Measurements from ENCODE around the gene AK1.
A peak's percentile ranks its signal among the peaks of the same experiment; 100 is the strongest.

The AK1 gene

DNA sequence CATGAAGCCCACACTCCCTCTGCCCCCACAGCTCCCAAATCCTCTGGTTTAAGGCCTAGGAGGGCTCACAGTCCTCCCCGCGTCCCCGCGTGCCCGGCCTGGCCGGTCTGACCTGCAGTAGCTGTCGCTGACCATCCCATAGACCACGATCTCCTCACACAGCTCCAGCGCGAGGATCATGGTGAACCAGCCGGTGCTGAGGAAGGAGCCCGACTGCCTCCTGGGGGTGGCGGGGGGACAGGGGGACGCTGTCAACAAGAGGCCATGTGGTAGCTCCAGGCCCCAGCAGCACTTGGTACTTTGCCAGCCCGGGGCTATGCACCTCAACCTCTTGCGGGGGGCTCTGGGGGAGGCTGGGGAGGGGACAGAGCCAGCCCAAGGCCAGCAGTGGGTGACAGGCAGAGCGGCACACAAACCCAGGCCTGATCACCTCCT lies 32.4 kb upstream of the AK1 start:
- Histone ChIP-seq H3K4me3 (no peak overlapping the region), H3K27ac (no peak overlapping the region)
- no peak for DNase-seq (ENCODE audit: low spot score)
- TF ChIP-seq, protein P1, sequence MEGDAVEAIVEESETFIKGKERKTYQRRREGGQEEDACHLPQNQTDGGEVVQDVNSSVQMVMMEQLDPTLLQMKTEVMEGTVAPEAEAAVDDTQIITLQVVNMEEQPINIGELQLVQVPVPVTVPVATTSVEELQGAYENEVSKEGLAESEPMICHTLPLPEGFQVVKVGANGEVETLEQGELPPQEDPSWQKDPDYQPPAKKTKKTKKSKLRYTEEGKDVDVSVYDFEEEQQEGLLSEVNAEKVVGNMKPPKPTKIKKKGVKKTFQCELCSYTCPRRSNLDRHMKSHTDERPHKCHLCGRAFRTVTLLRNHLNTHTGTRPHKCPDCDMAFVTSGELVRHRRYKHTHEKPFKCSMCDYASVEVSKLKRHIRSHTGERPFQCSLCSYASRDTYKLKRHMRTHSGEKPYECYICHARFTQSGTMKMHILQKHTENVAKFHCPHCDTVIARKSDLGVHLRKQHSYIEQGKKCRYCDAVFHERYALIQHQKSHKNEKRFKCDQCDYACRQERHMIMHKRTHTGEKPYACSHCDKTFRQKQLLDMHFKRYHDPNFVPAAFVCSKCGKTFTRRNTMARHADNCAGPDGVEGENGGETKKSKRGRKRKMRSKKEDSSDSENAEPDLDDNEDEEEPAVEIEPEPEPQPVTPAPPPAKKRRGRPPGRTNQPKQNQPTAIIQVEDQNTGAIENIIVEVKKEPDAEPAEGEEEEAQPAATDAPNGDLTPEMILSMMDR (IDR thresholded peaks at IDR 0.05) = no peak

- Histone ChIP-seq H3K27ac (no peak overlapping the region), H3K4me3 (no peak overlapping the region)
- TF ChIP-seq, protein P1 (IDR thresholded peaks at IDR 0.05) = no peak
- DNase-seq (ENCODE audit: low spot score) = no peak
Observed at GRCh38 chr9:127908660-127908926, 31.1 kb upstream of the AK1 start.

GRCh38 chr9:127907867-127908659 lies 30.6 kb upstream of the AK1 start:
- DNase-seq (ENCODE audit: low spot score) = no peak
- H3K4me3 ChIP-seq = no peak overlapping the region
- TF ChIP-seq, protein P1 (IDR thresholded peaks at IDR 0.05) = no peak
- no peak overlapping the region for H3K27ac ChIP-seq

- TF ChIP-seq, protein P1 (IDR thresholded peaks at IDR 0.05) = no peak
- Histone ChIP-seq H3K27ac (peak overlapping the region; percentile 72 to 95), H3K4me3 (no peak overlapping the region)
- DNase-seq (ENCODE audit: low spot score) = no peak
Observed at GRCh38 chr9:127905788-127906191, 28.3 kb upstream of the AK1 start.

DNA sequence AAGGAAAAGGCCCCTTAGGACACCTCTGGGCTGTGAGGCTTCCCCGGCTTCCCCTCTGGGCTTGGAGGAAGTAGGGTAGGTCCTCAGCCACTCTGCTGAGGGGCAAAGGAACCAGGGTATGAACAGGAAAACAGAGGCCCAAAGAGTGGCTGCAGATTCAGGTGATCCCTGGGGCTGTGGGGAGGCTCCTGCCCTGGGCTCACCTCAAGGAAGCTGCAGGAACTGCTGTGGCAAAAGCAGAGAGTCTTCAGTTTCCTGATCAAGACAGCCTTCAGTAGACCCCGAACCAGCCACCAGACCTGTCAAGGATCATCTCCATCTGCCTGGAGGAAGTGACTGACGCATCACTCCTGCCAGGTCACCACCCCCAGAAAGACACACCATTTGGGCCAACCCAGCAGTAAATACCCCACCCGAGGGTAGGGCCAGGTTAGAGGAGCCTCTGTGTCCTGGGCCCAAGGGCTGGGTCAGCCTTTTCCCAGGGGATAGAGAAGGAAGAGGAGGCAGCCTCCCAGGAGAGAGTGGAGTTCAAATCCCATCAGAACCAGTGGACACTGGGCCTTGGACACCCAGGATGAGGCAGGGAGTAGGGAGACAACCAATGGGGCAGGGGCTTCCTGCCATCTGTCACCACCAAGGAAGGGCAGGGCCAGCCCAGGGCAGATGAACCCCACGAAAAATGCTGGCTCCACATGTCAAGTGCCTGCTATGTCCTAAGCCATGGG lies 27.7 kb upstream of the AK1 start:
- H3K27ac ChIP-seq = peak overlapping the region; percentile 72 to 95
- peak; percentile 69 for DNase-seq (ENCODE audit: low spot score)
- TF ChIP-seq, protein P1 (IDR thresholded peaks at IDR 0.05) = no peak
- H3K4me3 ChIP-seq = no peak overlapping the region

GRCh38 chr9:127904561-127905003 lies 27.1 kb upstream of the AK1 start:
- TF ChIP-seq, protein P1 (IDR thresholded peaks at IDR 0.05) = no peak
- H3K27ac ChIP-seq = peak overlapping the region; percentile 72 to 95
- no peak overlapping the region for H3K4me3 ChIP-seq
- DNase-seq (ENCODE audit: low spot score) = peak; percentile 74

All from coronary artery (tissue), 2 donors.